Liver (tissue), 3 donors: Measurements from ENCODE around the gene PDZD2.

Experiments
- FOXA2 ChIP-seq: IDR thresholded peaks from 2 replicates; pipeline ENCODE4 v1.6.1; 2016; ENCODE audit warnings: antibody characterized with exemption
- GABPA ChIP-seq, 2 donors: IDR thresholded peaks in 1 of 2; conservative IDR thresholded peaks in 1 of 2; 2 replicates each; pipeline ENCODE4 v1.6.1; 2016; ENCODE audit warnings: antibody characterized with exemption in 2 of 2, mild to moderate bottlenecking in 1 of 2, moderate library complexity in 1 of 2
- HNF4A ChIP-seq, 2 donors: conservative IDR thresholded peaks; 2 replicates each; pipeline ENCODE4 v1.6.1; 2016; ENCODE audit warnings: antibody characterized with exemption in 2 of 2, mild to moderate bottlenecking in 2 of 2
- HNF4G ChIP-seq: IDR thresholded peaks from 2 replicates; pipeline ENCODE4 v1.6.1; 2016; ENCODE audit warnings: antibody characterized with exemption
- NR2F2 ChIP-seq: IDR thresholded peaks from 2 replicates; pipeline ENCODE4 v1.6.1; 2016; ENCODE audit warnings: antibody characterized with exemption
- SP1 ChIP-seq: IDR thresholded peaks from 2 replicates; pipeline ENCODE4 v1.6.1; 2018; ENCODE audit warnings: antibody characterized with exemption, mild to moderate bottlenecking
- TF ChIP-seq, protein P1 (sequence below): fragments of 150-350 bp; IDR thresholded peaks from 2 replicates; pipeline ENCODE4 v1.5.1; 2017; ENCODE audit warnings: improper control_type of control experiment, low read depth, low read length; ENCODE audit not compliant: missing input control
- TF ChIP-seq, protein P2 (sequence below): IDR thresholded peaks from 2 replicates; pipeline ENCODE4 v1.6.1; 2016; ENCODE audit warnings: antibody characterized with exemption
- TF ChIP-seq, protein P3 (sequence below): IDR thresholded peaks from 2 replicates; pipeline ENCODE4 v1.6.1; 2016; ENCODE audit warnings: antibody characterized with exemption, mild to moderate bottlenecking
- TF ChIP-seq, protein P4 (sequence below): IDR thresholded peaks from 2 replicates; pipeline ENCODE4 v1.6.1; 2016; ENCODE audit warnings: antibody characterized with exemption
- donor health status: healthy.
- donor health status: healthy.

DNA sequence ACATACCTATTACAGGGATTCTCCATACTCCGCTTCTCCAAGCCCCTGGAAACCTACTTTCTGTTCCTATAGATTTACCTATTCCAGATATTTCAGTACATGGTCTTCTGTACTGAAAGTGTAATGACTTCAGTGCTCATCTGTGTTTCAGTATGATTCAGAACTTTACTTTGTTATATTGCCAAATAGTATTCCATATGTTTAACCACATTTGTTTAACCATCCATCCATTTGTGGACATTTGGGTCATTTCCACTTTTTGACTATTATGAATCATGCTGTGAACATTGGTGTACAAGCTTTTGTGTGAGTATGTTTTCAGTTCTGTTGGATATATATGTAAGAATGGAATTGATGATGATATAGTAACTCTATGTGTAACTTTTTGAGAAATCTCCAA is 188.9 kb downstream of the PDZD2 start:
- TF ChIP-seq, protein P1, sequence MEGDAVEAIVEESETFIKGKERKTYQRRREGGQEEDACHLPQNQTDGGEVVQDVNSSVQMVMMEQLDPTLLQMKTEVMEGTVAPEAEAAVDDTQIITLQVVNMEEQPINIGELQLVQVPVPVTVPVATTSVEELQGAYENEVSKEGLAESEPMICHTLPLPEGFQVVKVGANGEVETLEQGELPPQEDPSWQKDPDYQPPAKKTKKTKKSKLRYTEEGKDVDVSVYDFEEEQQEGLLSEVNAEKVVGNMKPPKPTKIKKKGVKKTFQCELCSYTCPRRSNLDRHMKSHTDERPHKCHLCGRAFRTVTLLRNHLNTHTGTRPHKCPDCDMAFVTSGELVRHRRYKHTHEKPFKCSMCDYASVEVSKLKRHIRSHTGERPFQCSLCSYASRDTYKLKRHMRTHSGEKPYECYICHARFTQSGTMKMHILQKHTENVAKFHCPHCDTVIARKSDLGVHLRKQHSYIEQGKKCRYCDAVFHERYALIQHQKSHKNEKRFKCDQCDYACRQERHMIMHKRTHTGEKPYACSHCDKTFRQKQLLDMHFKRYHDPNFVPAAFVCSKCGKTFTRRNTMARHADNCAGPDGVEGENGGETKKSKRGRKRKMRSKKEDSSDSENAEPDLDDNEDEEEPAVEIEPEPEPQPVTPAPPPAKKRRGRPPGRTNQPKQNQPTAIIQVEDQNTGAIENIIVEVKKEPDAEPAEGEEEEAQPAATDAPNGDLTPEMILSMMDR: no peak
- TF ChIP-seq SP1: no peak
- TF ChIP-seq, protein P2, sequence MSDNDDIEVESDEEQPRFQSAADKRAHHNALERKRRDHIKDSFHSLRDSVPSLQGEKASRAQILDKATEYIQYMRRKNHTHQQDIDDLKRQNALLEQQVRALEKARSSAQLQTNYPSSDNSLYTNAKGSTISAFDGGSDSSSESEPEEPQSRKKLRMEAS: no peak
- TF ChIP-seq FOXA2: no peak
- no peak for TF ChIP-seq HNF4G
- TF ChIP-seq, protein P3, sequence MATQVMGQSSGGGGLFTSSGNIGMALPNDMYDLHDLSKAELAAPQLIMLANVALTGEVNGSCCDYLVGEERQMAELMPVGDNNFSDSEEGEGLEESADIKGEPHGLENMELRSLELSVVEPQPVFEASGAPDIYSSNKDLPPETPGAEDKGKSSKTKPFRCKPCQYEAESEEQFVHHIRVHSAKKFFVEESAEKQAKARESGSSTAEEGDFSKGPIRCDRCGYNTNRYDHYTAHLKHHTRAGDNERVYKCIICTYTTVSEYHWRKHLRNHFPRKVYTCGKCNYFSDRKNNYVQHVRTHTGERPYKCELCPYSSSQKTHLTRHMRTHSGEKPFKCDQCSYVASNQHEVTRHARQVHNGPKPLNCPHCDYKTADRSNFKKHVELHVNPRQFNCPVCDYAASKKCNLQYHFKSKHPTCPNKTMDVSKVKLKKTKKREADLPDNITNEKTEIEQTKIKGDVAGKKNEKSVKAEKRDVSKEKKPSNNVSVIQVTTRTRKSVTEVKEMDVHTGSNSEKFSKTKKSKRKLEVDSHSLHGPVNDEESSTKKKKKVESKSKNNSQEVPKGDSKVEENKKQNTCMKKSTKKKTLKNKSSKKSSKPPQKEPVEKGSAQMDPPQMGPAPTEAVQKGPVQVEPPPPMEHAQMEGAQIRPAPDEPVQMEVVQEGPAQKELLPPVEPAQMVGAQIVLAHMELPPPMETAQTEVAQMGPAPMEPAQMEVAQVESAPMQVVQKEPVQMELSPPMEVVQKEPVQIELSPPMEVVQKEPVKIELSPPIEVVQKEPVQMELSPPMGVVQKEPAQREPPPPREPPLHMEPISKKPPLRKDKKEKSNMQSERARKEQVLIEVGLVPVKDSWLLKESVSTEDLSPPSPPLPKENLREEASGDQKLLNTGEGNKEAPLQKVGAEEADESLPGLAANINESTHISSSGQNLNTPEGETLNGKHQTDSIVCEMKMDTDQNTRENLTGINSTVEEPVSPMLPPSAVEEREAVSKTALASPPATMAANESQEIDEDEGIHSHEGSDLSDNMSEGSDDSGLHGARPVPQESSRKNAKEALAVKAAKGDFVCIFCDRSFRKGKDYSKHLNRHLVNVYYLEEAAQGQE: no peak
- TF ChIP-seq, protein P4, sequence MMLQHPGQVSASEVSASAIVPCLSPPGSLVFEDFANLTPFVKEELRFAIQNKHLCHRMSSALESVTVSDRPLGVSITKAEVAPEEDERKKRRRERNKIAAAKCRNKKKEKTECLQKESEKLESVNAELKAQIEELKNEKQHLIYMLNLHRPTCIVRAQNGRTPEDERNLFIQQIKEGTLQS: no peak
- no peak for TF ChIP-seq HNF4A (conservative IDR thresholded peaks at IDR 0.05)
- TF ChIP-seq NR2F2: no peak
- no peak for TF ChIP-seq GABPA (IDR thresholded peaks at IDR 0.05 in 1 of 2, conservative IDR thresholded peaks at IDR 0.05 in 1 of 2)
